HG03575 (cell line): ENCODE data around the gene FAM78B.

Experiments
- ATAC-seq: cut with Tn5 transposase; IDR thresholded peaks from one replicate; pipeline ENCODE4 v1.9.1; 2021; ENCODE audit not compliant: unreplicated experiment, insufficient number of reproducible peaks, low FRiP score; ENCODE audit errors: extremely low read depth

Gene FAM78B, protein sequence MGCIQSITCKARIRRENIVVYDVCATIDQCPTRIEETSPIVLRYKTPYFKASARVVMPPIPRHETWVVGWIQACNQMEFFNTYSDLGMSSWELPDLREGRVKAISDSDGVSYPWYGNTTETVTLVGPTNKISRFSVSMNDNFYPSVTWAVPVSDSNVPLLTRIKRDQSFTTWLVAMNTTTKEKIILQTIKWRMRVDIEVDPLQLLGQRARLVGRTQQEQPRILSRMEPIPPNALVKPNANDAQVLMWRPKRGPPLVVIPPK

GRCh38 chr1:166166698-166167571, at the start of gene FAM78B:
Gene FAM78B (minus strand): TSS chr1:166167001. CDS start chr1:166166248, 753 bp downstream.
- ATAC-seq, result no peak

DNA sequence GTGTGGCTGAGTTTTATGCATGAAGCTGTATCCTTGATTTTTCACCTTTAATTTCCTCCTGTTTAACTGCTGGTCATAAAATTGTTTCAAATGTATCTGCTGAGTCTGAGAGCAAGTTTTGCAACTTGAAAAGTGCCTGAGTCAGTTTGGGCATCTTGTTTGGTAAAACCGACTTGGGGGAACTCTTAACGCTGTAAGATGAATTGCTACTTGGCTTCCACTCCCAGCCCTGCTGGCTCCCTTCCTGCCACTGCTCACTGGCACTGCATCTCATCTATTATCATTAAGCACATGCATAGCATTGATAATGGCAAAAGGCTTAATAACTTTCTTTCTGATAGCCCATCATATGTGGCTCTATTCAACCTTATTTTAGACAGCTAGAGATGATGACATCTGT, 35.7 kb upstream of the FAM78B start:
- ATAC-seq, result no peak

- ATAC-seq, result no peak
Observed at GRCh38 chr1:166200743-166201142, 33.9 kb upstream of the FAM78B start.

GRCh38 chr1:166197597-166197996, 30.8 kb upstream of the FAM78B start:
- no peak for ATAC-seq

DNA sequence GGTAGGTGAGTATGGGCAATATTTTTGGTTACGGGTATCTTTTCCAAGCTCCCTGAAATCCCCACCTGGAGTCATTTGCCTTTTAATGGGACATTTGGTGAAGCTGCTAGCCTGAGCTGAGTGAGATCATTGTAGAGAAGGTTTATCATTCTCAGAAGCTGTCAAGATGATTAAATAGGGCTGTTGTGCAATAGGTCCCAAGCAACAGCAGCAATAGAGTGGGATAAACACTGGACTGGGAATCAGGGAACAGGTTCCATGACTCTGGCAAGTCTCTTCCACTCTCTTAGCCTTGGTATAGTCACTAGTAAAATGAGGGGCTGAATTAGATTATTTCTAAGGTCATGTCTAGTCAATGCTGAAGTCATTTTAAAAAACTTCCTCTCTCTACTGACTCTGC, 30.3 kb upstream of the FAM78B start:
- ATAC-seq, result no peak

DNA sequence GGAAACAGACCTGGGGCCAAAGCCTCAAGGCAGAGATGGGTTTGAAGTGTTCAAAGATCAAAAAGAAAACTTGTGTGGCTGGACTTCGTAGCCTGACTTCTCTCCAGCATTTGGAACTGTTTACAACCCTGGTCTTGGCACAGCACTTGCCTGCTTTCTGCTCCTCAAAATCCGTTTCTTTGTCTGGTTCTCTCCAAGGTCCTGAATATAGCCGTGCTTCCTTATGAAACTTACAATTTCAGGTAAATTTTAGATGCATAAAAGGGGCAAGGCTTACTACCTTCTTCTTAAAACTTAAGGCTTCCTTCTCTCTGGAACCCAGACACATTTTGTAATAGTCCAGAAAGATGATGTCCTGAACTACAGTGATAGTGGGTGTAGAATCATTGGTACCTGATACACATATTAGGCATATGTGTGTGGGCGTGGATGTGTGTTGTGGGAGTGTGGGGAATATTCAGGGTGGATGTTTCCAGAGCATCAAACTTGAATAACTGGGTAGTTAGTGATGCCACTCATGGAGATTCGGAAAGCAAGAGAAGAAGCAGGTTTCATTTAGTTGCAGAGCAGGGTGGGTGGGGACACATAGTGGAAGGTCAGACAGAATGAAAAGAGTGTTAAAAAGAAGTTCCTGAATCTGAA, 26.4 kb upstream of the FAM78B start:
- no peak for ATAC-seq

GRCh38 chr1:166190400-166190799, 23.6 kb upstream of the FAM78B start:
- no peak for ATAC-seq

DNA sequence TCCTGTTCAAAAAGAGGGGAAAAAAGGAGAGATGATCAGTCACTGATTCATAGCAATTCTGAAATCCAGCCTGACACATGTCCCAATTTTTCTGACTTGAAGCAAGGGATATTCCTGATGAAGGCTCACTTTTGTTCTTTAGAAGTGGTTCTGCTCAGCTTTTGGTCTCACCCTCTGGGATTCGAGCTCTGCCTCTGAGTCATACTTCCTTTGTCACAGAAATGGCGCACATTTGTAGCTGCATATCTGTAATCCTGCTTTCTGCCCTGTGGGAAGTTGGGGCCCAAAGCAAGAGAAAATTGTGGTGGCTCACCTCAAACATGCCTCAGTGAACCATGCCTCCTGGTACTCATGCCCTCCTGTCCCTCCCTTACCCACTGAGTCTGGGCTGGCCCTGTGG, 22.3 kb upstream of the FAM78B start:
- no peak for ATAC-seq

GRCh38 chr1:166185526-166185925, 18.7 kb upstream of the FAM78B start:
- ATAC-seq, result no peak

DNA sequence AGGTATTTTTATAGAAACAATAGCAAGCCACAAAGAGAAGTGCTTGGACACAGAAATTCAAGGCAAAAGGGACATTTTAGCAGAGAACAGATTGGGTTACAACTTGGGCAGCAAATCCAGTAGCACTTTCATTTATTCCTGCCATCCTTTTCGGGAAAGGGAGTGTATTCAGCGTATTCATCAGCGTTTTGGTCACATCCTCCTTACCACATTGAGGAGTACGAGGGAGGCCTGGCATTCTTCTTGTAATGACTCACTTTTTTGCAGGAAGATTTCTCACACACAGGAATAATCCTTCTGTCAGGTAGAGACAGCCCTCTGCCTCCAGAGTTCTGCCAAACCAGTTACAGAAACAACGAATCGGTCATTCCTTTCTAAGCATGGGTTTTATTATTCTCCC, 18.1 kb upstream of the FAM78B start:
- ATAC-seq, result no peak

DNA sequence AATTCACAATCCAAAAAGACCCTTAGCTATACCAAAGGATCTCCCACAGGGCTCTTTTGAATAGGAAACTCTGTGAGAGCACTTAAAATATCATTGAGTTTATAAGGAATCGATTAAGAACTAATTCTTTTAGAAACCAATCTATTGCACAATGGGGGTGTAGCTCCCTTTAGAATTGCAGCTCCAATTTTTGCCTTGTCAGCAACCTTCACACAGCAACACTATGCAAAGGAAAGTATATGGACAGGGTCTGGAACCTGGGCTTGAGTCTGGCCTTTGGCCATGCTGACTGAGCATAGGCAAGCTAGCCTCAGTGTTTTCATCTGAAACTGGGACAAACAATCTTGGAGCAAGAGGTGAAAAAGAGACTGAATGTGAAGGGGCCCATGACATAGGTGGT, 17.2 kb upstream of the FAM78B start:
- ATAC-seq, result no peak

- ATAC-seq, result no peak
Observed at GRCh38 chr1:166182281-166182680, 15.5 kb upstream of the FAM78B start.

DNA sequence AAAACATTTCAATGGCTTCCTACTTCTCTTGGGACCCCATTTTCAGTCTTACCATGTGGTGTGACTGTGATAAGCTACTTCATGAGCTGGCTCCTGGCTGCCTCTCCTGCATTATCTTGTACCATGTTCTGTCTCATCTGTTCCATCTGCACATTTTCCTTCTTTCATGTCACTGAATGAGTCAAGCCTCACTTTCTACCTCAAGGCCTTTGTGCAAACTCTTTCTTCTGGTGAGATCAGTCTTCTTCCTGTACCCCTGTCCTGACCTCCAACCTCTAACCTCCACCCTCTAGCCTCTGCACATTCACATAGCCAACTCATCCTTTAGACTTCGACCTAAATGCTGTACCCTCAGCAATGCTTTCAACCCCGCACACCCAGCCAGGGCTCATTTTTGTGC, 9.6 kb upstream of the FAM78B start:
- no peak for ATAC-seq

DNA sequence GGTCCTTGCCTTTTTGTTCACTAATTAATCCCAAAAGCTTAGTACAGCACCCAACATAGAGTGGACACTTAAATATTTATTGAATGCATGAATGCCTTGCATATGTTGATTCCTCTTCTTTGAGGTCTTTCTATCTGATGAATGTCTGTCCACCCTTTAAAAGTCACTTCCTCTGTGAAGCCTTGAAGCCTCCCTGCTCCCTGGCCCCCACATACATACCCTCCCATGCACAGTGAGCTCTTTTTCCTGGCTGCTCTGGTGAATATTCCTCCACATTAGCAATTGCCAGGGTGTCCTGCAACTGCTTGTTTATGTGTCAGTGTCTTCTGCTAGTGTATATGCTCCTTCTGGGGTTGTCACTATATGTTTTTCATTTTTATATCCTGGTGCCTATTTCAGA, 8.2 kb upstream of the FAM78B start:
- no peak for ATAC-seq

DNA sequence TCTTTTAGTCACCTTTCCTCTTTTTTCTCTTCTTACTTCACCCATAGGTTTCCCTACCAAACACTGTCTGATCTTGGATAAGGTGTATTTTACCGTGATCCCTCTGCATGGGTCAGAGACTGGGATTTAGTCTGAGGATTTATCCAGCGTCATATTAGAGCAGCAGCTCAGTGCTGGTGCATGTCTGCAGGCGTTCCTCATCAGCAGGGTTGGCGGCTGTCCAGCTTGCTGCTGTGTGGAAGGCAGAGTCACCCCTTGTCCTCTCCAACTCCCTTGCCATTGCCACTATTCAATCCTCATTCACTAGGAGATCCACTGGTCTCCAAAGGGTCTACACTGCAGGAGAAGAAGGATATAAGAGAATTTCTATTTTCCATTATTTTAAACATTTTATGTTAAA, 7.3 kb upstream of the FAM78B start:
- no peak for ATAC-seq

GRCh38 chr1:166172106-166172505, 5.3 kb upstream of the FAM78B start:
- no peak for ATAC-seq

DNA sequence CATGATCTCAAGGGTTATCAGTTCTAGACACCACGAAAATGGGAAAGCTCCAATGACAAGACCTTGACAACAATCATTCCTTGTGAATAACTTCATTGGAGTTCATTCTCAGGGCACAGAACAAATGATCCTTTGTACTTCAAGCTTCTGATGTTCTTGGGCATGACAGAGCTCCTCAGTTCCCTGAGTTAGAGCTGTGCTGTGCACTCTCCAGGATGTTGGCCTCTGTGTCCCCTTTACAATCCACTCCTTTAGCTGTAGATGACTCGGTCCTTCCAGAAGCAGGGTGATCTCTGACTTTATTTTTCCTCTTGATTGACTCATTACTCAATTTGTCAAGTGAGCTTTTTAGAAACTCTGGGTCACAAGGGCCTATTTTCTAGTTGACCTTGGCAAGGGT, 3.9 kb upstream of the FAM78B start:
- ATAC-seq, result no peak

- peak; percentile 59 for ATAC-seq
Observed at GRCh38 chr1:166170075-166170474, 3.3 kb upstream of the FAM78B start.

- ATAC-seq, result no peak
Observed at GRCh38 chr1:166169182-166169581, 2.4 kb upstream of the FAM78B start.

DNA sequence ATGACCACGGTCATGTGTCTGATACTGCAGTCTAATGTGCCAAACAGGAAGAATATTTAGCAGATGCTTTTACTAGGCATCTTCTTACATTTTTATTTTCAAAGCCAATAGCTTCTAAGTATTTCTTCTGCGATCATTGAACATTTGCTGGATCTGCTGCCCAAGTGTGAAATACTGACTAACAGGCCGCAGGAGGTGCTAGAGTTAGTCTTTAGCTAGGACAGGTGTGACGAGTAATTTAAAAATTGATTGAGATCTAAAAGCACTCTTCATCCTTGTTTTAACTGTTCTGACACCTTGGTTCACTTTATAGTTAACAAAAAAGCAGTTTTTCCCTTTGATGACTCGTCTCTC, 748 bp upstream of the FAM78B start:
- ATAC-seq, result no peak
